GM18867 (cell line): ENCODE results near the gene ARHGAP24.

ENCODE experiments used
- ATAC-seq: cut with Tn5 transposase; IDR thresholded peaks from one replicate; pipeline ENCODE4 v1.9.1; 2021; ENCODE audit warnings: mild to moderate bottlenecking, moderate library complexity; ENCODE audit not compliant: unreplicated experiment

The ARHGAP24 gene

DNA sequence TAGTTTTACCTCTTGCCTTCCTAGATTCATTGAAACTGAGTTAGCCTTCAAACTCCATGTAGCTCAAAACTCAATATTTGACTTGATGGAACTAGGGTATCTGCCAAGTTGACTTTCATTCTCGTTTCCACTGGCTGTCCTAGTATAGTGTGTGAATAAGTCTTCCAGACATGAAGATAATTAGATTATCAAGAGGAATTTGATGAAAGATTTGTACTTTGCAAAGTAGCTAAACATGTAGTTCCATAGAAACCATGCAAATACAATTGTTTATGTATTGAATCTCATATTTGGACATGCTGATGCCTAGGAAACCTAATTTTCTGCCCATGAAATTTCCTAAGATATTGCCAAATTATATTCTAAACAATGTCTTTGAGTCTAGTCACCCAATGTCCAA, 297.5 kb downstream of the ARHGAP24 start:
- ATAC-seq = no peak

DNA sequence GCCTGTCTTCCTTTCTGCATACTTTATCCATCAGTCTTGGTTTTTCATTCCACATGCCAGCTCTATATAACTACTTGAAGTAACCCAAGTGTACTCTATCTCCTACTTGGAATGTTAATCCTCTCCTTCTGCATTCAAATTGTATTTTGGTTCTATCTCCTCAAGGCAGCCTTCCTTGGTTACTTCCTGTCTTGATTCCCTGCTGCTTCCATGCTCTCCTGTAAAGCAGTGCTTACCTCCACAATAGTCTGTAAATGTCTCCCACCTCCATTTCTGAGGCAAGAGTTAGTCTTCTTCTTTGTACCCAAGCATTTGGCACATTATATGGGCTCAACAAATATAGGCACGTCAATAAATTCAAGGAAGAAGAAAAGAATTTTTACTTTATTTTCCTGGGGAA, 298.4 kb downstream of the ARHGAP24 start:
- ATAC-seq = no peak

DNA sequence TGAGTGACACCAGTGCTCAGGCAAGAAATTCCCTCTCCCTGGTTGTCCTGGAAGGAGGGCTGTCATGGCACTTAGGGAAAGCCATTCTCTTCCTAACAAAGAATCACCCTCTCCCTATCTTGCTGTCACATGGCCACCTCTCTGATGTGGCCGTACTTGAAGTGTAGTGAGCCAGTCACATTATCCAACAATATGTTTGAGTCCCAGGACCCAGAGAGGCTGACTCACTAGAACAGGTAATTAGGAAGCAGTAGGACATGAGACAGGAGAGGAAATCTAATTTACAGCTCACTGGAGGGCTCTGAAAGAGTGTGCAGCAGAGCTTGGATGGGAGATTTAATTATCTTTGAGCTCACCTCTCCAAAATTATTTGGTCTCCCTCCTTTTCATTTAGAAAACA, 299.1 kb downstream of the ARHGAP24 start:
- no peak for ATAC-seq

DNA sequence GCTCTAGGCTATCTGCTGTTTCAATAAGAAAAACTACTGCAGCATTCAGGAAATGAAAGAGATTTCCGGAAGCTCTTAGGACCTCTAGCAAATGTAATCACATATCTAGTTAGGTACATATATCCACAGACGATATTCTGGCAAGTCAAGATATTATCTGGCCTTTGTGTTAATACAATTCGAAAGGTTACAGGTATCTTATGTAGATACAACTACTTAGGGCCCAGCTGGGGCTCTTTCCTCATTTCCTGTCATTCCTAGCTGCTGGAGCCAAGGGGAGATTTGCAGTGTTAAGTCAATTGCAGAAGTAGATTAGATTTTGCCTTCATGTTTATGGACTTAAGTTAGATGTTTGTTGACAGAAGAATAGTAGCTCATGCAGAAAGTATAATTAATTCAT, 299.5 kb downstream of the ARHGAP24 start:
- no peak for ATAC-seq

DNA sequence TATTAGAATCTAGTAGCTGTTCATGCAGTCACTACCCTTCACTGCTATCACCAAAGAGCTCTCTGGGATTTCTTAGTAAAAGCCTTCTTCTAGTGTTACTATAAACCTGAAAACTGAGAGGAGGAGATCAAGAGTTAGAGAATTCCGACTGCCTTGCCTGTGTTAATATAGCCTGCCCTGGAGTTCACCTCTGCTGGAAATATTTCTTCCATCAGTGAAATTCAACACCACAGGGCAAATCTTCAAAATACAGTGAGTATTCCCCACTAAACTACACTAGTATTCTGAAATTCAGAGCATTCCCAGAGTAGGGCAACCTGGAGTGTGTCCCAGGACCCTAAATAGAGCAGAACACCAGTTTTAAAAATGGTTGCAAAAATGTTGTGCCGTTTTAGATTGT, 301.1 kb downstream of the ARHGAP24 start:
- ATAC-seq = no peak

DNA sequence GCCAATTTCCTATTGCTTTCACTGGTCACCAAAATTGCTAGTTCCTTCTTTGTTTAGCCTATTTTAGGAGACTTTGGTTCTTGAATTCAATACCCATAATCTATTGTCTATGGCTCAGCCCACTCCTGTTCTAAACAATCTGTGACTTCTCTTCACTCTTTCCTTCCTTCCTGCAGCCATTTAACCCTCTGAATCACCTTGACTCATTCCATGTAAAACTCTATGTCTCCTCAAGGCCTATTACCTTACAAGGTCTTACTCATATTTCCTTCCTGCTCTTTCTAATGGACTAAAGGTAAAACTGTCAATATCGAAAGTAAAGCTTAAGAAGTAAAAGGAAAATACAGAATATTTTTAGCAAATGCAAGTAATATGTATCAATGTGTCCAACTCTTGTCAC, 301.6 kb downstream of the ARHGAP24 start:
- ATAC-seq = peak; percentile 24

DNA sequence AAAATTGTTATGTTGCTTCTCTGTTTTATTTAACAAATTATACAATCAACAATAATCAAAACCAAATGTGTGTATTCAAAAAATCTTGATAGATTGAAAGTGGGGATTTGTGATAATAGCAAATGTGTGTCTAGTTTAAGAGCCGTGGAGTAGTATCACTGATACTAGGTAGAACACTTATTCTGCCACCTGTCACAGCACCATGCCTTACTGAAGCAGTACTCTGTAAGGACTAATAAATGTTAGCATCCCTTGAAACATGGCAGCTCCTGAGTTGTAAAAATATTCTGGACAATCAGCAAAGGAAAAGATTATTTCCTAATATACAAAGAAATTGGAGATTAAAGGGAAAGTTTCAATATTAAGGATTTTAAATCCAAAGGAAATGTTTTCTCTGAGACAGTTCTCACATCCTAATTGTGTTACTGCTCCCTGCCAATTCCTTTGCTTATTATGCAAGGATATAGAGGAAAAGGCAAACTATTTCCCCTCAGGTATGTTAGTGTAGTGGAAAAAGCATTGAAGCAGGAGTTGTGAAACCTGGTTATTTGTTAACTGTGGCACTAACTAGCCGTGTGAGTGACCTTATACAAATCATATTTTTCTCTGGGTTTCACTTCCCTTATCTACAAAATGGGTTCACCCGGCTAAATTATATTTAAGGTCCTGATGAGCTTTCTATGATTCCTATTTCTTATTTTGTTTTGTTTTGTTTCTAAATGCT, 303.1 kb downstream of the ARHGAP24 start:
- ATAC-seq = peak; percentile 88

DNA sequence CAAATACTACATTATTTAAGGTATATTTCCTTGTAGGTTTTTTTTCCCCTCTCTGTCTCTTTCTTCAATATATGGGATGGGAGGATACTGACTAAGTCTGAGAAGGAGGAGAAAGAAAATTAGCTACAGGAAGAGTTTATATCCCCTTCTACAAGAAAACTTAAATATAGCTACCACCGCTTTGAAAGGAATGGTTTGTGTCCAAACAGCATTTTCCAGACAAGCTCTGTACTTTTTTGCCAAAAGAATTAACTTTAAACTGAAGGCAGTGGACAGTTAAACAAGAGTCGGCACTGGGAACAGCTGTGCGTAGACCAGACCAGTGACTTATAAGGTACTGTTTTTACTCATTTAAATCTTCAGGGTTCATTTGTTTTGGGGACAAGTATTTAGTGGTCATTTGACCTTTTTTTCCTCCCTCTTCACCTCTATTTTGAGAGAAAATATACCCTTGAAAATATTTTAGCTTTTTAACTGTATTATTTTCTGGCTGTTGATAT, 303.7 kb downstream of the ARHGAP24 start:
- ATAC-seq = peak; percentile 85

DNA sequence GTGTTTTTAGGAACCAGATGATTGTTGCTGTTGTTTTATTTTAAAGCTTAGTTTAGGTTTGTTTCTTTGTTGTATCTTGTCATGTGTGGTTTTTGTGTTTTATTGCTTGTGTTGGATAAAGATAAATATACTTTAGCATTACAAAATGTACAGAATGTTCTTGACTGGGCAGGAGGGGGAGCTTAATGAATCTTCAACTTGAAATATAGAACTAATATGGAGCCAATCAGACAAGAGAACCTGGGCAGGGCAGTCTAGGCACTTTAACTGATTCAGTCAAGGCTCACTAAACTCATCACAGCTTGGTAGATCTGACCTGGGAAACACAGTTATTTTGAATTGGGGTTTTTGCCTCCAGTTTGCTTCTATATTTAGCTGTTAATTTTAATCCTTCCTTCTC, 304.2 kb downstream of the ARHGAP24 start:
- ATAC-seq = peak; percentile 21

DNA sequence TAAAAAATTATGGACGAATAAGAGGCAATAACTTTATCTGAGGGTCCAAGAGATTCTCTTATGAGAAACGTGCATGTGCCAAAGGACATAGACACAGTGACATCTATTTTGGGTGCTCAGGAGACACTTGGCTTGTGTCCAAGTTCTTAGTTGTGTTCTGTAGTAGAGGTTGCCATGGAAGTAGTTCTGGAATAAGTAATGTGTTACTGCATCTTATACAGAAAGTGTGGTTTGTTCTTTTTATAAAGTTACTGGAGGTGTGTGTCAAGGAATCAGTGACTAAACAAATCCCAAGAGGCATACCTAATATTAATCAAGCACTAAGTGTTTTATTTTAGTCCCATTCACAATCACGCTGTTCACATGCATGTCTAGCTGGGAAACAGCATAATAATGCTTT, 305.7 kb downstream of the ARHGAP24 start:
- no peak for ATAC-seq

DNA sequence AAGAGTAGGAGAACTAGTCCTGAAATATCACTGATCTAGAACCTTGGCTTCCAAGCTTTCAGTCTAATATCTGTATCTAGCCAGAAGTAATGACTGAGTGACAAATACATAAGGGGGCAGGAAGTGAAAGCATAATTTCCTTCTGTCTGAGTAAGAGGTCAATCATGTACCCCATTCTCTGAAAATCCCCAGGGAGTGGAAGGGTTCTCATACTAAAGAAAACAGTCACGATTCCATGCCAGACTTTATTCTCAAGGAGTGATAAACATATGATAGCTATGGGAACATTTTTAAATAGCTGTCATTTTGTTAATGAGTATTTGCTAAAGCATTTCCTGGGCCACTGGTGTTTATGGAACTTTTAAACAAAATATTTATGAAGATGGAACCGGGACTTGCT, 308.5 kb downstream of the ARHGAP24 start:
- no peak for ATAC-seq

DNA sequence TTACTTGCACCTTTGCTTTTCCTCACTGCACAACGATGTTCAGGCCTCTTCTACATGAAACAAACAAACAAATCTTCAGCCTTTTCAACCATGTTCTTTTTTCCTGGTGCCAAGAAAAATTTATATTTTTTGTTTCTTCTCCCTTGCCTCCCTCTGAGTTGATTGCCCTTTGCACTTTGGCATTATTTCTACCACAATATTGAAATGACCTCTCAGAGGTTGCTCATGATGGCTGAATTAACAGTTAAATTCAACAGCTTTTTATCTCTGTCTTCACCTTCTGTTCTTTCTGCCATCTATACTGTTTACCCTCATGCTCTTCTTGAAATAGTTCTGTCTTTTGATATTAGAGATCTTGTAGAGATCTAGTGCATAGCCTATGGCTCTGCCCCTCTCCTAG, 308.9 kb downstream of the ARHGAP24 start:
- ATAC-seq = no peak

DNA sequence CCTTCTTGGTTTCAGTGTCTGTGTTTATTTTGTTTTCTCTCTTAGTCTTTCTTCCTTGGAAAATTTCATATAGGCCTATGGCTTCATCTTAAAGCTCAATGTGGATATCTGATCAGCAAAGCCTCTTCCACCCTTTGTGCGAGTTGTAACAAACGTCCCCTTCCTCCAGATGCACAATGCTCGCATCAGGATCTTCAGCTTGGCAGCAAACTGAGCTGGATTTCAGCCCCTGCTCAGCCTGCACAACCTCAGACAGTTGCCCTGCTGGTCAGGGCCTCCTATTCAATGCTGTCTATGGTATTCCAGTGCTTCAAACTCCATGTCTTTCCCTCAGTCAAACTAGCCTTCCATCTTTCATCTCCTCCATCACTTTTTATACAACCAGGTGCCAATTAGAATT, 309.4 kb downstream of the ARHGAP24 start:
- no peak for ATAC-seq

DNA sequence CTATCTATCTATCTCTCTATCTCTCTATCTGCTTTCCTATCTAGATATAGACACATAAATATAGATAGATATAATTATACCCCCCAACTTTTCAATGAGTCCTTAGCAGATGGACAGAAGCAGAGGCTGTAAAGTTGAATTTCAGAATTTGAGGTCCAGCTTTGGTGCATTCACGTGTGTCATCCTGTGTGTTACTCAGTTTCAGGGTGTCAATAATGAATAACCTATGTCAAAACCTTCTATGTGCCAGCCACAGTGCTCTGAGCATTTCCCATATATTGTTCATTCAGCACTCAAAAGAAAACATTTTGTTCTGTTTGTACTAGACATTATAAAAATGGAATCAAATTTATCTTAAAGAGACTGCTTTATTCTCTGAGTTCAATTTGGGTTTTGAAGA, 310.0 kb downstream of the ARHGAP24 start:
- ATAC-seq = peak; percentile 58

DNA sequence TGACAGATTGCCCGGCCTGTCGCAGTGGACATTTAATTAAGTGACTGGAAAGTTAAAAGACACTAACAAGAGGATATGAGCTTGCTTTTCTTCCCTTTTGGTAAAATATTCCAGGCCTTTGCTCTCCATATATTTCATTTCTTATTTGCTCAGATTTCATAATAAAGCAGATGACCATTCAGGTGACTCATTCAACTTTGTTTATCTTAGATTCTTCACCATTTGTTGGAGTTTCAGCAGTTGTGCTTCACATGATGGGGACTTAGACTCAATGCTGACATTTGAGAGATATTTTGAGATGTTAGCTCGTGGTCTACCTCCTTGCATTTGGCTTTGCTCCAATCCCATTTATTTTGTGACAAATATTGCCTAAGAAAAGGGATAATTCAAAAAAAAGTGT, 312.2 kb downstream of the ARHGAP24 start:
- ATAC-seq = no peak

DNA sequence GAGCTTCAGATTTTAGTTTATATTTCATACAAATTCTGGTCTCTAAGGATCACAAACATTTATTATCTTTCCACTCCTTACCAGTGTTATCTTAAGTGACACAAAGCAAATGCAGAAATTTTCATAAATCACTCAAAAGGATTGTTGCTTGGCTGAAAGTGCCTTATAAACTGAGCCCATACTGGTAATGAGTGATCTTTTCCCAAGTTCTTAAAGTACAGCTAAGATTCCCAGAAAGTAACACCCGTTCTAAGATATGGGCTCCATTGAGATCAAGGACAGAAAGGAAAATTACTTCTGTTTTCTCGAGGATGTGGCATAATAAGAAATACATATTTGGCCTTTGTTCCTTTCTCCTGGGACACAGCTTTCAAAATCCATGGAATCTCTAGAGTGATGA, 313.7 kb downstream of the ARHGAP24 start:
- no peak for ATAC-seq

DNA sequence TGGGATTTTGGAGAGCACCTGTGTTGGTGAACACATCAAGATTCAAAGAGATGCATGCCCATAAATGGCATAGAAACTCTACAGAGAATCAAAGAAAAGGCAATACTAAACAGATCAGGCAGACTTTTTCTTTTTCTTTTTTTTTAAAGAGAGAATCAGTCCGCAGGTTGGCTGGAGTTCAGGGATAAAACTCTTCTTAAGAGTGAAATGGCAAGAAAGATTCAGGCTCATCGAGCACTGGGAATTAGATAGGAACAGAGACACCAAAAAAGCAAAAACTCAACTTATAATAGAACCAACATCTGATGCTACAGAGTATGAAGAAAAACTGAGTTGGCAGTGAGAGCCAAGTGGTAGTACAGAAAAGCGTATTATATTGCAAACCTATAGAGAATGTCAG, 314.3 kb downstream of the ARHGAP24 start:
- no peak for ATAC-seq

DNA sequence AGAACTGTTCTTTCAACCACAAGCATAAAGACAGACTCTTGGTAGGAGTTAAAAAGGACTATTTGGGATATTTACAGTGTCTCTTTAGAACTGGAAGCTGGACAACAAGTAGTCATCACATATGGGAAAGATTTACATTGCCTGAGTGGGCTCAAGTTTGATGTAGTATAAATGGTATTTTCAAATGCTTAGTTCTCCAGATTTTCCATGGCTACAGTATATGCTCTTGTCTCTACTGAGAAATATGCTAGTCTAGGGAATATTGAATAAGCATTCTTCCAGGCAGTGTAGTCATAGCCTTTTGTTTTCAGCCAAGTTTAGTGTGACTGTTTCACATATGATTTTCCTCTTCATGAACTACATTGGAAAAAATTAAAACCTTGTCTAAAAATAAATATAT, 315.6 kb downstream of the ARHGAP24 start:
- ATAC-seq = no peak

DNA sequence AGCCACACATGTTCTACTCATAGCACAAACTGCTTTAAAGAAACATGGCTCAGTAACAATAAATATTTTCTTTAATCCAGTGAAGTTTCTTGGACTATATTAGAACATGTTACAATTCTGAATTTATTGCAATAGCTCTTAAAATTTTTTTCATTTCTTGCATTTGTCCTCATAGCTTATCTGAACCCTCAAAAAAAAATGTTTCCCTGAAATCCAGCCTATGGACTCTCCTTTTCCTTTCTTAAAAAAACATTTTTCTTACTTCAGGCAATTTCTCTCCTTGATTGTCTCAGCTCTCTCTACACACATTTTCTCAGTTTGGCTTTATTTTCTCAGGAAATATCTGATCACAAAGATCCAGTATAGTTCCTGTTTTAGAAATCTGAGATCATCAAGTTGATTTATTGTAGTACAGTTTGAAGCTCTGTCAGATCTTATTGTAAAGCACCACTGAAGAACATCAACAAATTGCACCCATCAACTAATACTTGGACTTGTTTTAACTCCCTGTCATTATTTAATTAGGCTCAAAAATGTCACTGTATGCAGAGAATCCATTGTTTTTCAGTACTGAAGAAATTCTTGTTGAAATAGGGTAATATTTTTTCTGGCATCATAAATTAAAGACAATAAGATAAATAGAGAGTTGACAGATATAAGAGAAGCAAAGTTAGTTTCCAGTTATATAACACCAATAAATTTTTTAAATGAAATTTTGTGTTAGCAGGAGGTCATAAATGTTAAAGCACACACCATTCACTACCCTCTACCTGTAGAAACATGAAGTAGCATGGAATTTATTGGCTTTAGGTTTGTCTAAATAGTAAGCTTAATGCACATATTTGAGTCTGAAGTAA, 317.7 kb downstream of the ARHGAP24 start:
- ATAC-seq = no peak

DNA sequence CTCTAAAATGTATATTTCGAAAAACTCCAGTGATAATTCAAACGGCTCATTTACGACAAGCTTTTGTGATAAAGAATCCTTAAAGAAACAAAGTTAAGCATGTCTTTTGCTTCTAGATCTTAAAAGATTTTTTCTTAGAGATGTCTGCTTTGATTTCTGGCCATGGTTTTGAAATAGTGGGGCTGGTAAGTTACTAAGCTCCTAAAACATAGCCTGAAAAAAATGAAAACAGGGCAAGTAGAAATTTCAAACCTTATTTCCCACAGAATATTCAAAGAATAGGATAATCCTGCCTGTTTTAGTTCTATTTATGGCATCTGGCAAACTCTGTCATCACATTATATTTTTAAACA, 318.3 kb downstream of the ARHGAP24 start:
- ATAC-seq = no peak

DNA sequence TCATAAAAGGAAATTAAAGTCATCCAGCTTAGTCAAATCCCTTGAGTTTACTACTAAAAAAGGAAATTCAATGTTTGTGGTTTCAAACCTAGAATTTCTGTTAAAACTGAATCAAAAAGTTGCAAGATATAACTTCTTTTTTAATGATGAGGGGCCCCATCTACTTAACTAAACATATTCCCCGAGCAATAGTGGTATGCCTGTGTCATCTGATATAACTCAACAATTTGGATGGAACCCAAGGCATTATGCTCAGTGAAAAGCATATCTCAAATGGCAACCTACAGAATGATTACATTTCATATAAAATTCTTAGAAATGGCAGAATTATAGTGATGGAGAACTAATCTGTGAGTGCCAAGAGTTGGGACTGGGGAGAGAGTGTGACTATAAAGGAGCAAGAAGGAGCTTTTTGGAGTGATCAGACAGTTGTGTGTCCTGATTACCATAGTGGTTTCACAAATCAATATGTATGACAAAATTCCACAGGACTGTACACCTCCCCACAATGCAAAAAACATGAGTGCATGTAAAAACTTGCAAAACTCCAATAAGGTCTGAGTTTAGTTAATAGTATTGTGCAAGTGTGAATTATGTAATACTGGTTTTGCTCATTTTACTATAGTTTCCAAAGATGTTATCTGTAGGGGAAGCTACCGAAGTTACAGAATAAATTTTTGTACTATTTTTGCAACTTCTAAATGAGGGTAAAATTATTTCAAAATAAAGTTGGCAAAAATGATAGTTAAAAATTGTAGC, 323.2 kb downstream of the ARHGAP24 start:
- no peak for ATAC-seq

DNA sequence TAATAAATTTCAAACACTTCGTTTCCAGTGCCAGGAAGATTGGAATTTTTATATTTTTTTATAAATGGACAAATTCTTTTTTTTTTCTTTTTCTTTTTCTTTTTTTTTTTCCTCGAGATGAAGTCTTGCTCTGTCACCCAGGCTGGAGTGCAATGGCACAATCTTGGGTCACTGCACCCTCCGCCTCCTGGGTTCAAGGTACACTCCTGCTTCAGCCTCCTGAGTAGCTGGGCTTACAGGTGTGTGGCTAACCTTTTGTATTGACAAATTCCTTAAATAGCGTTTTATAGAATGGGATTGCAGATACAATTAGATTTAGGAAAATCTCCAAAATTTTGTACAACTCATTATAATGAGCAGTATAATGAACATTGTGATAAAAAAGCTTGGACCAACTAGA, 328.9 kb downstream of the ARHGAP24 start:
- no peak for ATAC-seq
